ENCODE measurements around the gene BBLN. TPM values are rescaled to one million over a fixed set of nuclear protein-coding genes. Genes with fewer than 3 reads are reported as not detected.

The BBLN gene
- total RNA-seq, 1 donor from 2014 or later: 47.3 TPM

GRCh38 chr9:128203024-128203706, 43.1 kb downstream of the BBLN start, which contains the start of gene DNM1:
TSS of gene DNM1 (plus strand) at chr9:128203379. CDS start at chr9:128203471, 92 bp downstream.
- Mint-ChIP-seq H3K9me3 (ENCODE audit: unreplicated experiment) (no peaks in the 10 kb centered on the region), H3K4me1 (ENCODE audit: low read depth, unreplicated experiment) (peaks cover 25% of the 10 kb centered on the region), H3K4me3 (ENCODE audit: unreplicated experiment) (peak within 1 kb of the TSS; percentile 91), H3K36me3 (ENCODE audit: low read depth, unreplicated experiment) (peaks cover 3% of the 10 kb centered on the region), H3K27ac (ENCODE audit: unreplicated experiment) (peak within 1 kb of the TSS; percentile 63), H3K27me3 (ENCODE audit: low read depth, unreplicated experiment) (no peaks in the 10 kb centered on the region)
- H3K9ac ChIP-seq (ENCODE audit: low read length): peak within 1 kb of the TSS; percentile 72
- H3K36me3 ChIP-seq (ENCODE audit: insufficient read depth, low read length): no peaks in the 10 kb centered on the region
- no peak for FAIRE-seq
- TF ChIP-seq CTCF (IDR thresholded peaks at IDR 0.05; ENCODE audit: insufficient read depth, low read depth, low read length) (peak; percentile 65), EZH2 (IDR thresholded peaks at IDR 0.05; ENCODE audit: insufficient read depth, low read length) (no peak)
- H3K9me3 ChIP-seq (ENCODE audit: insufficient read depth, low read depth, low read length): no peaks in the 10 kb centered on the region
- H3K27me3 ChIP-seq (ENCODE audit: insufficient read depth, low read length): no peaks in the 10 kb centered on the region
- DNase-seq (ENCODE audit: low read depth): no peak
- H2AFZ ChIP-seq (ENCODE audit: low read depth, low read length): peak within 1 kb of the TSS; percentile 89
- H3K27ac ChIP-seq (ENCODE audit: low read depth, low read length): peak within 1 kb of the TSS; percentile 66
- peak within 1 kb of the TSS; percentile 97 for H3K4me2 ChIP-seq (ENCODE audit: low read length)
- H3K79me2 ChIP-seq (ENCODE audit: insufficient read depth, low read length): peaks cover 4% of the 10 kb centered on the region
- H3K4me1 ChIP-seq (ENCODE audit: insufficient read depth, low read length): peaks cover 21% of the 10 kb centered on the region
- H3K4me3 ChIP-seq (ENCODE audit: insufficient read depth, low read depth, low read length): peak within 1 kb of the TSS; percentile 73
- peaks cover 4% of the 10 kb centered on the region for H4K20me1 ChIP-seq (ENCODE audit: insufficient read depth, low read length)

- FAIRE-seq: no peak
- Mint-ChIP-seq H3K36me3 (ENCODE audit: low read depth, unreplicated experiment) (peaks cover 2% of the 10 kb centered on the region), H3K4me3 (ENCODE audit: unreplicated experiment) (peak overlapping the region; percentile 83), H3K27ac (ENCODE audit: unreplicated experiment) (no peak overlapping the region), H3K27me3 (ENCODE audit: low read depth, unreplicated experiment) (no peaks in the 10 kb centered on the region), H3K9me3 (ENCODE audit: unreplicated experiment) (no peaks in the 10 kb centered on the region), H3K4me1 (ENCODE audit: low read depth, unreplicated experiment) (peaks cover 25% of the 10 kb centered on the region)
- Histone ChIP-seq H3K79me2 (ENCODE audit: insufficient read depth, low read length) (peaks cover 8% of the 10 kb centered on the region), H3K36me3 (ENCODE audit: insufficient read depth, low read length) (no peaks in the 10 kb centered on the region), H3K4me2 (ENCODE audit: low read length) (peak overlapping the region; percentile 97), H4K20me1 (ENCODE audit: insufficient read depth, low read length) (peaks cover 12% of the 10 kb centered on the region), H3K27me3 (ENCODE audit: insufficient read depth, low read length) (no peaks in the 10 kb centered on the region), H2AFZ (ENCODE audit: low read depth, low read length) (peak overlapping the region; percentile 89), H3K9ac (ENCODE audit: low read length) (peak overlapping the region; percentile 72), H3K4me3 (ENCODE audit: insufficient read depth, low read depth, low read length) (peak overlapping the region; percentile 73), H3K4me1 (ENCODE audit: insufficient read depth, low read length) (peaks cover 21% of the 10 kb centered on the region), H3K9me3 (ENCODE audit: insufficient read depth, low read depth, low read length) (no peaks in the 10 kb centered on the region), H3K27ac (ENCODE audit: low read depth, low read length) (no peak overlapping the region)
- TF ChIP-seq EZH2 (IDR thresholded peaks at IDR 0.05; ENCODE audit: insufficient read depth, low read length): no peak
- TF ChIP-seq CTCF (IDR thresholded peaks at IDR 0.05; ENCODE audit: insufficient read depth, low read depth, low read length): no peak
- no peak for DNase-seq (ENCODE audit: low read depth)
These were observed 43.9 kb downstream of the BBLN start for GRCh38 chr9:128203707-128204551.

All from astrocyte (in vitro differentiated cells and primary cell).